BE2C (cell line): ENCODE results near the gene AADACL4.
A peak's percentile ranks its signal among the peaks of the same experiment; 100 is the strongest.

Experiments used
- DNase-seq: peaks from one replicate; pipeline ENCODE4 v3.0.0-alpha.2; 2020
- H3K27me3 ChIP-seq: fragments of 250-450 bp; sonication (Bioruptor Pico); 2 replicates; pipeline ENCODE4 v1.5.1; 2020; ENCODE audit warnings: mild to moderate bottlenecking
- H3K36me3 ChIP-seq: fragments of 250-450 bp; sonication (Bioruptor Pico); 2 replicates; pipeline ENCODE4 v1.5.1; 2020; ENCODE audit warnings: mild to moderate bottlenecking
- H3K4me1 ChIP-seq: fragments of 250-450 bp; sonication (Bioruptor Pico); 2 replicates; pipeline ENCODE4 v1.5.1; 2020
- H3K4me3 ChIP-seq: 2 replicates; pipeline ENCODE4 v1.5.1; 2011; ENCODE audit warnings: low read depth, low read length
- H3K9me3 ChIP-seq: fragments of 250-450 bp; sonication (Bioruptor Pico); 2 replicates; pipeline ENCODE4 v1.5.1; 2020
- CTCF ChIP-seq: IDR thresholded peaks from 2 replicates; pipeline ENCODE4 v1.5.1; 2012; ENCODE audit warnings: mild to moderate bottlenecking, low read depth, low read length

Gene AADACL4

GRCh38 chr1:12602659-12603024, 41.2 kb upstream of the AADACL4 start:
- no peak for TF ChIP-seq CTCF
- Histone ChIP-seq H3K36me3 (no peaks in the 10 kb centered on the region), H3K9me3 (no peaks in the 10 kb centered on the region), H3K27me3 (no peaks in the 10 kb centered on the region), H3K4me3 (no peak overlapping the region), H3K4me1 (no peaks in the 10 kb centered on the region; the same call in 1 of the 2 replicates)
- no peak for DNase-seq

DNA sequence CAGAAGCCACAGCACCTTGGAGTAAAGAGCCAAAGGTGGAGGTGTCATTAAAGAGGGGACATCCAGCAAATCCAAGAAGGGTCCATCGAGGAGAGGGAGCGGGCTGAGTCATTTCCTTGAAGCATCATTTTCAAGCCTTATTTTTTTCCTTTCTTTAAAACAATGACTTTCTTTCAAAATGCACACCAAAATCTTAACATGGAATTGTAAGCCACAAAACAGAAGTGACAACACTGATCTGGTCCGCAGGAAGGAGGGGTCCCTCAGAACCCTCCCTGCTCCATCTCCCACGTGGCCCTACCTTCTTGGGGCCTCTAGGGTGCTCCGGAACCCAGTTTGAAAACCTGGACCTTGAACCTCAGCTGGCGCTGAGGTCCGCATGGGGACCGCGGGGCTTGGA, 40.7 kb upstream of the AADACL4 start:
- Histone ChIP-seq H3K4me1 (no peaks in the 10 kb centered on the region; the same call in 1 of the 2 replicates), H3K27me3 (no peaks in the 10 kb centered on the region), H3K36me3 (no peaks in the 10 kb centered on the region), H3K4me3 (no peak overlapping the region), H3K9me3 (no peaks in the 10 kb centered on the region)
- TF ChIP-seq CTCF: no peak
- DNase-seq: no peak

GRCh38 chr1:12604114-12604874, 39.6 kb upstream of the AADACL4 start:
- no peaks in the 10 kb centered on the region for H3K36me3 ChIP-seq
- TF ChIP-seq CTCF: no peak
- H3K9me3 ChIP-seq: no peaks in the 10 kb centered on the region
- H3K4me1 ChIP-seq: no peaks in the 10 kb centered on the region; the same call in 1 of the 2 replicates
- no peak overlapping the region for H3K4me3 ChIP-seq
- peak; percentile 55 for DNase-seq
- no peaks in the 10 kb centered on the region for H3K27me3 ChIP-seq

DNA sequence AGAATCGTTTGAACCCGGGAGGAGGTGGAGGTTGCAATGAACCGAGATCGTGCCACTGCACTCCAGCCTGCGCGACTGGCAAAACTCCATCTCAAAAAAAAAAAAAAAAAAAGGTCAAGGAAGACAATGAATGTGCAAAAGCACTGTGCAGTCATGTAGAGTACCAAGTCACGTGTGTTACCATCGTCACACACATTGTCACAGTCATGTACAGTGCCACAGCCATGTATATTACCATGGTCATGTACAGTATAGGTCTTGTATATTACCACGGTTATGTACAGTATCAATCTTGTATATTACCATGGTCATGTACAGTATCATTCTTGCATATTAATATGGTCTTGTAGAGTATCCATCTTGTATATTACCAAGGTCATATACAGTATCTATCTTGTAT, 38.9 kb upstream of the AADACL4 start:
- TF ChIP-seq CTCF: no peak
- H3K9me3 ChIP-seq: no peaks in the 10 kb centered on the region
- no peak for DNase-seq
- no peaks in the 10 kb centered on the region; the same call in 1 of the 2 replicates for H3K4me1 ChIP-seq
- H3K27me3 ChIP-seq: no peaks in the 10 kb centered on the region
- H3K4me3 ChIP-seq: no peak overlapping the region
- no peaks in the 10 kb centered on the region for H3K36me3 ChIP-seq

DNA sequence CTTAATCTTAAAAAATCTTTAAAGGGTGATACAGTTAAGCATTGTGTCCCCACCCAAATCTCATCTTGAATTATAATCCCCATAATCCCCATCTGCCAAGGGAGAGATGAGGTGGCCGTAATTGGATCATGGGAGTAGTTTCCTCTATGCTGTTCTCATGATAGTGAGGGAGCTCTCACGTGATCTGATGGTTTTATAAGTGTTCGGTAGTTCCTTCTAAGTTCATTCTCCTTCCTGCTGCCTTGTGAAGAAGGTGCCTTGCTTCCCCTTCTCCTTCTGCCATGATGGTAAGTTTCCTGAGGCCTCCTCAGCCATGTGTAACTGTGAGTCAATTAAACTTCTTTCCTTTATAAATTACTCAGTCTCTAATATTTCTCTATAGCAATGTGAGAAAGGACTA, 36.6 kb upstream of the AADACL4 start:
- no peaks in the 10 kb centered on the region for H3K36me3 ChIP-seq
- no peak overlapping the region for H3K4me3 ChIP-seq
- H3K27me3 ChIP-seq: no peaks in the 10 kb centered on the region
- H3K4me1 ChIP-seq: no peaks in the 10 kb centered on the region; the same call in 1 of the 2 replicates
- no peaks in the 10 kb centered on the region for H3K9me3 ChIP-seq
- no peak for TF ChIP-seq CTCF
- no peak for DNase-seq

GRCh38 chr1:12608311-12608957, 35.5 kb upstream of the AADACL4 start:
- TF ChIP-seq CTCF: no peak
- H3K27me3 ChIP-seq: no peaks in the 10 kb centered on the region
- no peaks in the 10 kb centered on the region for H3K9me3 ChIP-seq
- no peak overlapping the region for H3K4me3 ChIP-seq
- H3K36me3 ChIP-seq: no peaks in the 10 kb centered on the region
- DNase-seq: no peak
- H3K4me1 ChIP-seq: no peaks in the 10 kb centered on the region; the same call in 1 of the 2 replicates
